ENCODE data around the gene MRE11. TPM values are rescaled to one million over a fixed set of nuclear protein-coding genes. Genes with fewer than 3 reads are reported as not detected.
"Not testable (repeated sequence)": the region's sequence is repeated elsewhere in the genome, so short reads cannot be mapped to it uniquely, and the experiment has no call there.

Gene MRE11
- total RNA-seq, 1 experiment from 2014 or later = 22.9 TPM

- DNase-seq (ENCODE audit: low spot score) = not testable (repeated sequence)
Measured at GRCh38 chr11:94506513-94506912, 12.9 kb upstream of the MRE11 start.

DNA sequence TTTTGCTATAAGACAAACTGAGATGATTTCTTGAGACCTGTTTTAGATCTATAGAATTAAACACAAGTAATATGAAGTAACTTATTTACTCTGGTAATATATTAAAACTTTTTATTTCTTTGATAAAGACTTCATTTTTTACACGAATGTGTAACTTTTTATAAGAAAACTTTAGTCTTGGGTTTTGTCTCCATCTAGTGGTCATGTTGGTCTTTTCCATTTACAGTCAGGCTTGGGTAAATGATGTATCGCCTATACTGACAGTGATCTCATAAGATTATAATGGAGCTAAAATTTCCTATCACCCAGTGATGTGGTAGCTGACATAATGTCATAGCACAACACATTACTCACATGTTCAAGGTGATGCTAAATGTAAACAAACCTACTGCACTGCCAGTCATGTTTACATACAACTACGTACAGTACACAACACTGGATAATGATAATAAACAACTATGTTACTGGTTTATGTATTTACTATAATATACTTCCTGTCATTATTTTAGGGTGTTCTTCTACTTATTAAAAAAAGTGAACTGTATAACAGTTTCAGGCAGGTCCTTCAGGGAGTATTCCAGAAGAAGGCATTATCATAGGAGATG lies 11.1 kb upstream of the MRE11 start:
- DNase-seq (ENCODE audit: low spot score) = peak; percentile 15

GRCh38 chr11:94501522-94501921 lies 7.9 kb upstream of the MRE11 start:
- no peak for DNase-seq (ENCODE audit: low spot score)

- no peak for DNase-seq (ENCODE audit: low spot score)
Measured at GRCh38 chr11:94500181-94500580, 6.5 kb upstream of the MRE11 start.

DNA sequence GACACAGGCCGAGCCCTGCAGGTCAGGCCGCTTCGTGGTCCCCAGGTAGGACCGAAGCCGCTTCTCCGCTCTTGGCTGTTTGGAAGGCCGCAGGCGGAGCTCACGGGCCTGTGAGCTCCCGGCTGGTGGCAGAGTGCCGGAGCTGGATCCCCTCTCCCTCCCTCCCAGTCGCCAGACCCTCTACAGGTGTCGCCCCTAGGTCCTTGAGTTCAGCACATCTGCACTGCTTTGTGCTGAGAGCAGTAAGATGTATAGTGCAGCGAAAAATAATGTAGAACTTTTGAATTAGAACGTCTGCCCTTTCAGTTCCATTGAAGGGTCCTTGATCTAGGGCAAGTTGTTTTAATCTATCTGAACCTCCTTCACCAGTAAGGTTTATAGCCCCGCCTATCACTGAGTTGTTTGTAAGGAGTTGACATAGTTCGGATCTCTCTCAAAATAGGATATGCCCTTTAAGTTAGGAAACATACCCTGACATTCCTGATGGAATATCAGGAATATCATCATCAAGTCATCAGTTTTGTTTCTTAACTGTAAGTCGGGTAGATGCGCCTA lies 559 bp upstream of the MRE11 start:
- no peak for DNase-seq (ENCODE audit: low spot score)

DNA sequence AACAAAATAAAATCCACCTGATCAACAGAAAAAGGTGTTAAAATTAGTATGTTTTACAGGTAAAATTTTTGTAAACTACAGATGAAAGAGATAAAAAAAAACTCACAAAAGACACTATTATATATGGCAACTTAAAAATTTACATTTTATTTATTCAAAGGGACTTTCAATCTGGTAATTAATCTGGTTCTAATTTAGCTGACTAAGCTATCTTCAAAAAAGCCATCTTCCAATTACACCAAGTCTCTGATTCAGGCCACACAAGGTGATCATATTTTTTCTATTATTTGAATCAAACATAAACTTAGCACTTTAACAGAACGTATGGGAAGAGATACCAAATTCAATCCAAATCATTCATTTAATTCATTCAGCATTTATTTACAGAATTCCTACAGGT lies 7.6 kb downstream of the MRE11 start:
- DNase-seq (ENCODE audit: low spot score) = no peak

- DNase-seq (ENCODE audit: low spot score) = no peak
Measured at GRCh38 chr11:94481342-94481741, 12.3 kb downstream of the MRE11 start.

DNA sequence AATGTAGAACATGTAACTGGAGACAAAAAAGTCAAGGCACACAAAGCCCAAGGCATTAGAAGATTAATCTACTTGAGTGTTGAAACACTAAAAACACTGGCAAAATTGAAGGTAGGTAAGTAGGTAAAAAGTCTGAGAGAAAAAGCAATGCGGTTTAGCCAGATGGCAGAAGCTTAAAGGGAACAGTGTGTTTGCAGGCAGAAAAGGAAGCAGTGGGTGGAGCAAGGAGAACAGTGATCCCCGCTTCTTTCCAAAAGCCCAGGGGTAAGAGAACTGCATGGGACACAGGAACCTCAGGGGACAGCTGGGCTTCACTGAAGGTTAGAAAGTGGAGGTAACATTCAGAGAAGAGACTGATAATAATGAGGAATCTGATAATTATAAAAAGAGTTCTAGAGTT lies 16.0 kb downstream of the MRE11 start:
- DNase-seq (ENCODE audit: low spot score) = no peak

DNA sequence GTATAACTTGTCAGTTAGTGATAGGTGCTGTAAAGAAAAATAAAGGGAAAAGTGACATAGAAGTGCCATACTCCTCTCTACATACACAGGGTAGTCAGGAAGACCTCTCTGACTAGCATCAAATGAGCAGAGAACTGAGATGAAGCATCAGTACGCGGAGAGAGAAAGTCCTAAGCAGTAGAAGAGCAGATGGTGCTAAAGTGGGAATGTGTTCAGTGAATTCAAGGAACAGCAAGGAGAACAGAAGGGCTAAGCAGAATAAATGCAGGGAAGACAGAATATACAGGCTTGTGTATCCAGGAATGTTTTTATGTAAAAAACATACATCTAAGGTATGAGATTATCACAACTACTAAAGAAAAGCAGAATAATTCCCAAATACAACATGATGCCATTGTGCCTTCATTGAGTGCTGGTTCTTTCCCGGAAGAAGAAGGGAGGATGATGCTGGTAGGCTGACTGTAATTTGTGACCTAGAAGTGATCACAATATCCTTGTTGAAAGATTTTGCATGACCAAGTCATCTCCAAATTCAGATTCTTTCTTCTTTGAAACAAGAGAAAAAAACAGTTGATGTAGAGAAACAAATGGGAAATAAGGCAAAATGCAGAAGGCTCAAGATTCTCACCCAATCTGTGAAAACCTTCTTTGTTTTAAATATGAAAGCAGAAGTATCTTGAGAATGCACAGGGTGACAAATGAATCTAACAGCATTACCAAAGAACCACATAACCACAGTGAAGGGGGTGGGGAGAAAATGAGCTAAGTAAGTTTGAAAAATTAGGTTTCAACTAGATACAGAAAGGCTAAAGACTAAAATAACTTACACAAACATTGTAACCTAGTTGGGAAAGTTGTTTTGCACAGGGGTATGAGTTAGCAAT lies 20.5 kb downstream of the MRE11 start:
- no peak for DNase-seq (ENCODE audit: low spot score)

GRCh38 chr11:94469416-94469815 lies 24.2 kb downstream of the MRE11 start:
- DNase-seq (ENCODE audit: low spot score) = no peak

DNA sequence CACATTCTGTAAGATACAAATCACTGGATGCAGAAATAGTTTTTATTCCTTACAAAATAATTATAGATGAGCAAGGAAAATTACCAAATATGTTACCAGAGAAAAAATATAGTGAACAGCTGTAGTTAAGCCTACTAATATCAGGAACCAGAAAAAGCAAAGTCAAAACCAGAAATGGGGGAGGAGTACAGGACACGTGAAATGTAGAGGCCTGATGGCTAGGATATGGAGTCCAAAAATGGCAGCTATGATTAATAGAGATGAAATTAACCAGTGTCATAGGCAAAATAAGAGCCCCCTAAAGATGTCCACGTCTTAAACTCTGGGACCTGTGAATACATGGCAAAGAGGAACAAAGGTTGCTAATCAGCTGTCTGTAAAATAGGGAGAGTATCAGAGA lies 34.1 kb downstream of the MRE11 start:
- DNase-seq (ENCODE audit: low spot score) = no peak

DNA sequence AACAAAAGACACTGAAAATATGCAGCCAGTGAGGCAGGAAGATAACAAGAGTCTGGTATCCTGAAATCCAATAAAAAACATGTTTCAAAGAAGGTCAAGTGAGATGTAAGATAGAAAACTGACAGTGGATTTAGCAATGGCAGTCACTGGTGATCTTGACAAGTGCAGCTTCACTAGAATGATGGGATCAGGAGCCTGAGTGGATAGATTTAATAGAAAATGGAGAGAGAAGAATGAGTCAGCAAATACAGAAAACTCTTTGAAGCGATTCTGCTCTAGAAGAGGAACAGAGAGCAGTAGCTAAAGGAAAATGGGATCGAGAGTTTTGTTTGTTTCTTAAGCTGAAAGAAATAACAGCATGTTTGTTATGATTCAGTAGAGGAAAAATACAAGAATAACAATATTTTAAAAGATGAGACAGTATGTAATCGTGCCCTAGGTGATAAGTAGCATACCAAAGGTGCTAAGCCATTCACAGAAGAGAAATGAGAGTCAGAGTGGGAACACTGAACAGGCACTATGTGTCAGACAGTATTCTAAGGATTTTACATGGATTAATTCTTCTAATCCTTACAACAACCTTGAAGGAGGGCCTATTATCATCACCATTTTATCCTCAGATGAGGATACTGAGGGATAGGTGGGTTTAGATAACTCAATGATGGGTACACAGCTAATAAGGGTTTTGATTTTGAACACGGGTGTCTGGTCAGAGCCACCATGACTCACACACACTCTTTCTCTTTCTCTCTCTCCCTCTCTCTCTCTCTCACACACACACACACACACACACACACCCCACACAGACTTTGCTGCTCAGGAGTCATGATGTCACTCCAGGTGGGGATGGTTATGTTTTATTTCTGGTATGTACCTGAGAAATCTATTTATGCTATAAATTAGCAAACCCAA lies 36.3 kb downstream of the MRE11 start:
- no peak for DNase-seq (ENCODE audit: low spot score)

DNA sequence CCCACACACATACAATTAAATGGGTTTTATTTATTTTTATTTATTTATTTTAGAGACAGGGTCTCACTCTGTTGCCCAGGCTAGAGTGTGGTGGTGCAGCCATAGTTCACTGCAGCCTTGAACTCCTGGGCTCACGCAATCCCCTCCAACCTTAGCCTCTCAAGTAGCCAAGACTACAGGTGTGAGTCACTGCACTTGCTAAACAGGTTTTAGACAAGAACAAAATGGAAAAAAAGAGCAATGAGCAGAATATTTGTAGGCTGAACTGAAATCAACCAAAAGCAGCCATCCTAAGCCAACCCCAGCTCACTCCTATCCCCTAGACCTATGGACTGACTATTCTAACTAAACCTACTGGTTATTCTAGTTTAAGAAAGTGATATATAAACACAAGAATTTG lies 37.8 kb downstream of the MRE11 start:
- DNase-seq (ENCODE audit: low spot score) = no peak

DNA sequence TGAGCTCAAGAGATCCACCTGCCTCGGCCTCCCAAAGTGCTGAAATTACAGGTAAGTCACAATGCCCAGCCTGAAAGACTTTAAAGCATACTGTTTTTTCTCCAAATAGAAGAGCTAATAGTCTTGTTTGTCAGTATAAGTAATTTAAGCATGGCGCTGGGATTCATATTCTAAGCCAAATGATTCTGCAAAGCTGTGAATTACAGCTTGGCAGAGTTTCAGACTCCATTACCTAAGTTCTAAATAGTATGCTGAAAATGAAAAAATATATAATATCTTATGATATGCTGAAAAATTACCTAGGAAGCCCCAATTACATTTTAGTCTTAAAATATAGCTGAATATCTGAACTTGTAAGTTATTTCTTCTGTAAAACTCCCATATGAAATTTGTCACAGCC lies 39.3 kb downstream of the MRE11 start:
- no peak for DNase-seq (ENCODE audit: low spot score)

DNA sequence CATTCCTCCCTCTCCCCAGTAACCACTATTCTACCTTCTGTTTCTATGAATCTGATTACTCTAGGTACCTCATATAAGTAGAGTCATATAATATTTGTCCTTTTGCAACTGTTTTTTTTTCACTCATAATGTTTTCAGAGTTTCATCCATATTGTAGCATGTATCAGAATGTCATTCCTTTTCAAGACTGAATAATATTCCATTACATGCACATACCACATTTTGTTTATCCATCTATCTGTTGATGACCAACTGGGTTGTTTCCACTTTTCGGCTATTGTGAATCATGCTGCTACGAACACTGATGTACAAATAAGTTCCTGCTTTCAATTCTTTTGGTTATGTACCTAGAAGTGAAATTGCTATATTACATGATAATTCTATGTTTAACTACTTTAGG lies 40.7 kb downstream of the MRE11 start:
- DNase-seq (ENCODE audit: low spot score) = no peak

DNA sequence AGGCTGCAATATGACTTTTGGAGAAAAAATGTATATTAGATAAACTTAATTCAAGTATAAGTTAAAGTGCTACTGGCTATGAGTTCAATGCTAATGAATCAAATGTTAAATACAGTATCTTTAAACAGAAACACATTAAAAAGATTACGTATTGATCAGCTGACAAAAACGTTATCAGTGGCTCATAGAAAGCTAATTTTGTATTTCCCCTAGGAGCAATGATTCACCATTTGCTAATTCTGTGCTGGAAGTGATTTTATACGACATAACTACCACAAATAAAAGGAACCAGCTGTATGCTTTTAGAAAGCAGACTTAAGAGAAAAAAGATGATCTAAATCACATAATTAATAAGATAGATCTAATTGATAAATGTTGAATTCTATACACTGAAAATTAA lies 43.6 kb downstream of the MRE11 start:
- no peak for DNase-seq (ENCODE audit: low spot score)

DNA sequence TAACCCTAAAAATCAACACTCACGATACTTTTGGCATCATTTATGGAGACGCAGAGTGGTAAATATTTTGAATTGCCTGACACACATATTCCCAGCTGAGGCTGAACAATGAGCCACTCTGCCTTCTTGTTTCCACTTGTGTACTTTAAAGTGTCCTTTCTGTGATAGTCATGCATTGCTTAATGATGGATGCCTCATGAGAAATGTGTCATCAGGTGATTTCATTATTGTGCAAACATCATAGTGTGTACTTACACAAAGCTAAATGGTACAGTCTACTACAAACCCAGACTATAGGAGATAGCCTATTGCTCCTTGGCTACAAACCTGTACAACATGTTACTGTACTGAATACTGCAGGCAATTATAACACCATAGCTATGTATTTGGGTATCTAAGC lies 44.2 kb downstream of the MRE11 start:
- DNase-seq (ENCODE audit: low spot score) = no peak

GRCh38 chr11:94449029-94449428 lies 44.6 kb downstream of the MRE11 start:
- DNase-seq (ENCODE audit: low spot score) = no peak

GRCh38 chr11:94447149-94447548 lies 46.5 kb downstream of the MRE11 start:
- DNase-seq (ENCODE audit: low spot score) = no peak

GRCh38 chr11:94445641-94446040 lies 48.0 kb downstream of the MRE11 start:
- DNase-seq (ENCODE audit: low spot score) = no peak

DNA sequence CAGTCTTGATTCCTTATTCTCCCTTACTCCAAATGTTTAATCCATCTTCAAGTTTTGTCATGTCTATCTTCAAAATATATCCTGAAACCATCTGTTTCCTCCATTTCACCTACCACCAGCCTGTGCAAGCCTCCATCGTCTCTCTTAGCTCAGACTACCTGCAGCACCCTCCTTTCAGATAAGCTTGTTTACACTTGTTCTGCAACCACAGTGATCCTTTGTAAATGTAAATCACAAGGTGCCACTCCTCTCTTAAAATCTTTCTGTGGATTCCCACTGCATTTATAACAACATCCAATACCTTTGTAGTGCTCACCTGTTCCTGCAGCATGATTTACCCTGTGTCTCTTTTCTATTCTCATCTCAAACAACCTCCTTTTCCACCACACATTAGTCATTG lies 60.6 kb downstream of the MRE11 start:
- no peak for DNase-seq (ENCODE audit: low spot score)

DNA sequence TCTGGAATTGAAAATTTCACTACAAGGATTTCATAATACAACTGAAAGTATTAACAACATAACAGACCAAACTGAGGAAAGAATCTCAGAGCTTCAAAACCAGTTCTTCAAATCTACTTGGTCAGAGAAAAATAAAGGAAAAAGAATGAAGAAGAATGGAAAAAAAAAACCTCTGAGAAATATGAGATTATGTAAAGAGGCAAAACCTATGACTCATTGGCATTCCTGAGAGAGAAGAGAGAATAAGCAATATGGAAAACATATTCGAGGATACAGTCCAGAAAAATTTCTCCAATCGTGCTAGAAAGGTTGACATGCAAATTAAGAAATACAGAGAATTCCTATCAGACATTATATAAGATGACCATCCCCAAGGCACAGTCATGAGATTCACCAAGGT lies 69.0 kb downstream of the MRE11 start:
- DNase-seq (ENCODE audit: low spot score) = no peak

Measured in H4 (cell line).